ENCODE data around the gene C11orf52.

C11orf52 gene

GRCh38 chr11:111976119-111976766, 57.5 kb downstream of the C11orf52 start:
- no peak for DNase-seq (ENCODE audit: low read depth in 3 of 3)

Data from stimulated activated CD4-positive, alpha-beta T cell treated with anti-CD3 and anti-CD28 coated beads, TNF-alpha, amount 100 ng/mL, for 48 hours (primary cell).